MM.1S (cell line): ENCODE data around the gene SCFD2.

Experiments
- DNase-seq: peaks from one replicate; pipeline ENCODE4 v3.0.0-alpha.2; 2015
- H2AFZ ChIP-seq: fragments of 300-600 bp; sonication (generic); 2 replicates; pipeline ENCODE4 v1.6.0; 2016; ENCODE audit warnings: antibody characterized with exemption, low read length
- H3F3A ChIP-seq: fragments of 300-600 bp; sonication (generic); 2 replicates; pipeline ENCODE4 v1.6.1; 2016; ENCODE audit warnings: mild to moderate bottlenecking, antibody characterized with exemption, low read length, moderate library complexity, mixed read lengths; ENCODE audit not compliant: insufficient read depth
- H3K27ac ChIP-seq: fragments of 300-600 bp; sonication (generic); 2 replicates; pipeline ENCODE4 v1.5.1; 2016; ENCODE audit warnings: mild to moderate bottlenecking, low read length
- H3K27me3 ChIP-seq: fragments of 300-600 bp; sonication (generic); replicated peaks from 2 replicates; pipeline ENCODE4 v1.6.0; 2016; ENCODE audit warnings: low read length; ENCODE audit not compliant: insufficient read depth
- H3K36me3 ChIP-seq: fragments of 300-600 bp; sonication (generic); replicated peaks from 2 replicates; pipeline ENCODE4 v1.6.1; 2016; ENCODE audit warnings: mild to moderate bottlenecking, low read length, mixed read lengths; ENCODE audit not compliant: insufficient read depth
- H3K4me1 ChIP-seq: fragments of 300-600 bp; sonication (generic); 2 replicates; pipeline ENCODE4 v1.6.1; 2016; ENCODE audit warnings: low read length, mixed read lengths
- H3K4me2 ChIP-seq: fragments of 300-600 bp; sonication (generic); 2 replicates; pipeline ENCODE4 v1.6.0; 2016; ENCODE audit warnings: low read depth, low read length
- H3K4me3 ChIP-seq: fragments of 300-600 bp; sonication (generic); 2 replicates; pipeline ENCODE4 v1.5.1; 2016; ENCODE audit warnings: low read length, mixed read lengths
- H3K79me2 ChIP-seq: fragments of 300-600 bp; sonication (generic); 2 replicates; pipeline ENCODE4 v1.6.1; 2016; ENCODE audit warnings: mixed run types, low read length, mixed read lengths
- H3K9ac ChIP-seq: fragments of 300-600 bp; sonication (generic); 2 replicates; pipeline ENCODE4 v1.6.1; 2016; ENCODE audit warnings: low read length, mixed read lengths
- H3K9me2 ChIP-seq: fragments of 300-600 bp; sonication (generic); replicated peaks from 2 replicates; pipeline ENCODE4 v1.6.1; 2016; ENCODE audit warnings: mild to moderate bottlenecking, low read length, mixed read lengths; ENCODE audit not compliant: insufficient read depth
- H3K9me3 ChIP-seq: fragments of 300-600 bp; sonication (generic); replicated peaks from 2 replicates; pipeline ENCODE4 v1.6.1; 2016; ENCODE audit warnings: mild to moderate bottlenecking, low read length, mixed read lengths; ENCODE audit not compliant: insufficient read depth
- H4K20me1 ChIP-seq: fragments of 300-600 bp; sonication (generic); 2 replicates; pipeline ENCODE4 v1.6.1; 2016; ENCODE audit warnings: mild to moderate bottlenecking, low read length, moderate library complexity, mixed read lengths; ENCODE audit not compliant: insufficient read depth
- CTCF ChIP-seq: fragments of 300-600 bp; sonication (generic); IDR thresholded peaks from 2 replicates; pipeline ENCODE4 v1.5.1; 2016; ENCODE audit warnings: antibody characterized with exemption, low read length, mixed read lengths
- EZH2 ChIP-seq: fragments of 300-600 bp; sonication (generic); optimal IDR thresholded peaks from 2 replicates; pipeline ENCODE3; 2017; ENCODE audit warnings: low read depth, mild to moderate bottlenecking, antibody characterized with exemption, low read length, mixed read lengths
- EZH2phosphoT487 ChIP-seq: fragments of 300-600 bp; sonication (generic); IDR thresholded peaks from 2 replicates; pipeline ENCODE4 v1.6.1; 2018; ENCODE audit warnings: antibody characterized with exemption, low read length

SCFD2 gene

GRCh38 chr4:53007024-53007423, 358.8 kb downstream of the SCFD2 start:
- H3K4me2 ChIP-seq: no peak overlapping the region
- H3K9me2 ChIP-seq: no peaks in the 10 kb centered on the region
- H2AFZ ChIP-seq: no peak overlapping the region
- H3K79me2 ChIP-seq: no peaks in the 10 kb centered on the region
- H4K20me1 ChIP-seq: no peaks in the 10 kb centered on the region
- H3K9ac ChIP-seq: no peak overlapping the region
- no peaks in the 10 kb centered on the region for H3K4me1 ChIP-seq
- H3K27ac ChIP-seq: no peak overlapping the region
- no peaks in the 10 kb centered on the region for H3K27me3 ChIP-seq
- DNase-seq: no peak
- no peak overlapping the region for H3K4me3 ChIP-seq
- H3K9me3 ChIP-seq: no peaks in the 10 kb centered on the region
- H3K36me3 ChIP-seq: no peaks in the 10 kb centered on the region
- TF ChIP-seq CTCF: no peak
- TF ChIP-seq EZH2phosphoT487: no peak
- no peak for TF ChIP-seq EZH2
- no peaks in the 10 kb centered on the region for H3F3A ChIP-seq

GRCh38 chr4:53005808-53006207, 360.1 kb downstream of the SCFD2 start:
- Histone ChIP-seq H3K4me2 (no peak overlapping the region), H3K9me3 (no peaks in the 10 kb centered on the region), H3K27ac (no peak overlapping the region), H3K27me3 (no peaks in the 10 kb centered on the region), H3K4me1 (no peaks in the 10 kb centered on the region), H3K9ac (no peak overlapping the region), H3K79me2 (no peaks in the 10 kb centered on the region), H3F3A (no peaks in the 10 kb centered on the region), H2AFZ (no peak overlapping the region), H3K9me2 (no peaks in the 10 kb centered on the region), H3K4me3 (no peak overlapping the region), H4K20me1 (no peaks in the 10 kb centered on the region), H3K36me3 (no peaks in the 10 kb centered on the region)
- TF ChIP-seq CTCF (no peak), EZH2 (no peak), EZH2phosphoT487 (no peak)
- no peak for DNase-seq

- no peaks in the 10 kb centered on the region for H3K9me3 ChIP-seq
- TF ChIP-seq EZH2phosphoT487: no peak
- no peak for TF ChIP-seq CTCF
- TF ChIP-seq EZH2: no peak
- no peak overlapping the region for H3K4me2 ChIP-seq
- H3K36me3 ChIP-seq: no peaks in the 10 kb centered on the region
- DNase-seq: no peak
- H2AFZ ChIP-seq: no peak overlapping the region
- H3K9ac ChIP-seq: no peak overlapping the region
- H3K4me1 ChIP-seq: no peaks in the 10 kb centered on the region
- H3K27ac ChIP-seq: no peak overlapping the region
- no peaks in the 10 kb centered on the region for H3K27me3 ChIP-seq
- no peaks in the 10 kb centered on the region for H3K79me2 ChIP-seq
- H3K4me3 ChIP-seq: no peak overlapping the region
- no peaks in the 10 kb centered on the region for H3K9me2 ChIP-seq
- no peaks in the 10 kb centered on the region for H4K20me1 ChIP-seq
- no peaks in the 10 kb centered on the region for H3F3A ChIP-seq
Observed at GRCh38 chr4:53005149-53005546, 360.7 kb downstream of the SCFD2 start.
